Measurements from ENCODE around the gene LRRC23. TPM values are rescaled to one million over a fixed set of nuclear protein-coding genes. Genes with fewer than 3 reads are reported as not detected.

Gene LRRC23
- total and polyA plus RNA-seq, 9 of the 15 experiments (the other 6 are each of a cell fraction or from before 2014, with no cell fraction given) = 2.2 to 7.0 (median 3.0) TPM

GRCh38 chr12:6927379-6928021 is 22.9 kb downstream of the LRRC23 start, which contains the start of gene ATN1 (continued):
- TF ChIP-seq ZBED1 (IDR thresholded peaks at IDR 0.05) (no peak), KDM4B (IDR thresholded peaks at IDR 0.05; ENCODE audit: borderline replicate concordance in 2 of 2, low read depth in 1 of 2) (no peak), NR2C2 (CRISPR knock-in tag; IDR thresholded peaks at IDR 0.05) (no peak), NR2C2 (tag; IDR thresholded peaks at IDR 0.05) (no peak), PYGO2 (tag; IDR thresholded peaks at IDR 0.05) (no peak), CAMTA2 (CRISPR knock-in tag; conservative IDR thresholded peaks at IDR 0.05) (no peak), MTA1 (IDR thresholded peaks at IDR 0.05; ENCODE audit: borderline replicate concordance) (peak; percentile 51; the same call in 1 of the 2 replicates), CBFA2T2 (conservative IDR thresholded peaks at IDR 0.05) (no peak), RBM15 (IDR thresholded peaks at IDR 0.05; ENCODE audit: insufficient read depth, low read length) (no peak), ARID1B (IDR thresholded peaks at IDR 0.05) (peak; percentile 18; the same call in 1 of the 2 replicates), ZNF146 (CRISPR knock-in tag; IDR thresholded peaks at IDR 0.05; ENCODE audit: unreplicated experiment) (no peak), CBX2 (IDR thresholded peaks at IDR 0.05; ENCODE audit: insufficient read depth, low read length, poor library complexity, severe bottlenecking) (no peak), ZNF561 (CRISPR knock-in tag; conservative IDR thresholded peaks at IDR 0.05) (no peak), POLR2AphosphoS2 (IDR thresholded peaks at IDR 0.05; ENCODE audit: low read length) (no peak), NCOA4 (IDR thresholded peaks at IDR 0.05; ENCODE audit: partially characterized antibody) (no peak), RCOR1 (IDR thresholded peaks at IDR 0.05; ENCODE audit: borderline replicate concordance in 1 of 2, low read depth in 2 of 2, low read length in 2 of 2) (no peak), NR2F6 (CRISPR knock-in tag; IDR thresholded peaks at IDR 0.05) (no peak), GTF2A2 (tag; IDR thresholded peaks at IDR 0.05) (no peak), CHD2 (IDR thresholded peaks at IDR 0.05; ENCODE audit: low read depth, low read length) (peak; percentile 24; the same call in 1 of the 2 replicates), TBP (optimal IDR thresholded peaks at IDR 0.05; ENCODE audit: low read depth, low read length) (peak; percentile 47)
- TF ChIP-seq, protein P1, sequence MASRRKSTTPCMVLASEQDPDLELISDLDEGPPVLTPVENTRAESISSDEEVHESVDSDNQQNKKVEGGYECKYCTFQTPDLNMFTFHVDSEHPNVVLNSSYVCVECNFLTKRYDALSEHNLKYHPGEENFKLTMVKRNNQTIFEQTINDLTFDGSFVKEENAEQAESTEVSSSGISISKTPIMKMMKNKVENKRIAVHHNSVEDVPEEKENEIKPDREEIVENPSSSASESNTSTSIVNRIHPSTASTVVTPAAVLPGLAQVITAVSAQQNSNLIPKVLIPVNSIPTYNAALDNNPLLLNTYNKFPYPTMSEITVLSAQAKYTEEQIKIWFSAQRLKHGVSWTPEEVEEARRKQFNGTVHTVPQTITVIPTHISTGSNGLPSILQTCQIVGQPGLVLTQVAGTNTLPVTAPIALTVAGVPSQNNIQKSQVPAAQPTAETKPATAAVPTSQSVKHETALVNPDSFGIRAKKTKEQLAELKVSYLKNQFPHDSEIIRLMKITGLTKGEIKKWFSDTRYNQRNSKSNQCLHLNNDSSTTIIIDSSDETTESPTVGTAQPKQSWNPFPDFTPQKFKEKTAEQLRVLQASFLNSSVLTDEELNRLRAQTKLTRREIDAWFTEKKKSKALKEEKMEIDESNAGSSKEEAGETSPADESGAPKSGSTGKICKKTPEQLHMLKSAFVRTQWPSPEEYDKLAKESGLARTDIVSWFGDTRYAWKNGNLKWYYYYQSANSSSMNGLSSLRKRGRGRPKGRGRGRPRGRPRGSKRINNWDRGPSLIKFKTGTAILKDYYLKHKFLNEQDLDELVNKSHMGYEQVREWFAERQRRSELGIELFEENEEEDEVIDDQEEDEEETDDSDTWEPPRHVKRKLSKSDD (conservative IDR thresholded peaks at IDR 0.05; ENCODE audit: low read length) = no peak
- TF ChIP-seq, protein P2, sequence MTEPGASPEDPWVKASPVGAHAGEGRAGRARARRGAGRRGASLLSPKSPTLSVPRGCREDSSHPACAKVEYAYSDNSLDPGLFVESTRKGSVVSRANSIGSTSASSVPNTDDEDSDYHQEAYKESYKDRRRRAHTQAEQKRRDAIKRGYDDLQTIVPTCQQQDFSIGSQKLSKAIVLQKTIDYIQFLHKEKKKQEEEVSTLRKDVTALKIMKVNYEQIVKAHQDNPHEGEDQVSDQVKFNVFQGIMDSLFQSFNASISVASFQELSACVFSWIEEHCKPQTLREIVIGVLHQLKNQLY (CRISPR knock-in tag; conservative IDR thresholded peaks at IDR 0.05) = no peak
- TF ChIP-seq, protein P3, sequence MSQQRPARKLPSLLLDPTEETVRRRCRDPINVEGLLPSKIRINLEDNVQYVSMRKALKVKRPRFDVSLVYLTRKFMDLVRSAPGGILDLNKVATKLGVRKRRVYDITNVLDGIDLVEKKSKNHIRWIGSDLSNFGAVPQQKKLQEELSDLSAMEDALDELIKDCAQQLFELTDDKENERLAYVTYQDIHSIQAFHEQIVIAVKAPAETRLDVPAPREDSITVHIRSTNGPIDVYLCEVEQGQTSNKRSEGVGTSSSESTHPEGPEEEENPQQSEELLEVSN (IDR thresholded peaks at IDR 0.05; ENCODE audit: borderline replicate concordance in 1 of 2, extremely low read depth in 1 of 2, insufficient read depth in 1 of 2, insufficient read length in 1 of 2, low read depth in 1 of 2, low read length in 1 of 2, poor library complexity in 1 of 2, severe bottlenecking in 1 of 2) = no peak
- TF ChIP-seq, protein P4, sequence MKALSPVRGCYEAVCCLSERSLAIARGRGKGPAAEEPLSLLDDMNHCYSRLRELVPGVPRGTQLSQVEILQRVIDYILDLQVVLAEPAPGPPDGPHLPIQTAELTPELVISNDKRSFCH (CRISPR knock-in tag; IDR thresholded peaks at IDR 0.05) = no peak
- TF ChIP-seq, protein P4 (tag; IDR thresholded peaks at IDR 0.05) = no peak
